Brain microvascular endothelial cell (primary cell): ENCODE measurements around the gene TBXA2R.

Source experiments
- DNase-seq: peaks from one replicate; pipeline ENCODE4 v3.0.0-alpha.2; 2020
- H3K27ac ChIP-seq: fragments of 250-450 bp; sonication (Bioruptor Pico); 2 replicates; pipeline ENCODE4 v1.5.1; 2020; ENCODE audit warnings: mild to moderate bottlenecking, moderate library complexity
- H3K27me3 ChIP-seq: fragments of 250-450 bp; sonication (Bioruptor Pico); replicated peaks from 2 replicates; pipeline ENCODE4 v1.5.1; 2020; ENCODE audit warnings: mild to moderate bottlenecking
- H3K36me3 ChIP-seq: fragments of 250-450 bp; sonication (Bioruptor Pico); replicated peaks from 2 replicates; pipeline ENCODE4 v1.5.1; 2020; ENCODE audit warnings: mild to moderate bottlenecking
- H3K4me3 ChIP-seq: 2 replicates; pipeline ENCODE4 v1.5.1; 2011; ENCODE audit warnings: low read depth, mild to moderate bottlenecking, control low read depth, low read length, moderate library complexity
- CTCF ChIP-seq: IDR thresholded peaks from 2 replicates; pipeline ENCODE4 v1.5.1; 2011; ENCODE audit warnings: low read depth, mild to moderate bottlenecking, moderate library complexity, low read length, control low read depth, inconsistent platforms; ENCODE audit errors: missing control alignments
- in situ Hi-C: cut with HindIII; loops from 2 replicates; pipeline ENCODE4 v1.10.0; 2017; ENCODE audit warnings: low sequenced_read_pairs, low pct_ligation_motif_present

TBXA2R gene

GRCh38 chr19:3606690-3607289 lies at the start of gene TBXA2R:
TBXA2R (minus strand) TSS chr19:3606875; CDS start chr19:3600634, 6,241 bp downstream.
- TF ChIP-seq CTCF: no peak
- in situ Hi-C loops: no loop called here
- Histone ChIP-seq H3K4me3 (peak within 1 kb of the TSS; percentile 61), H3K27ac (peak within 1 kb of the TSS; percentile 55), H3K36me3 (peaks cover 11% of the 10 kb centered on the region), H3K27me3 (no peaks in the 10 kb centered on the region)
- DNase-seq: peak; percentile 57

- in situ Hi-C loops: no loop called here
- TF ChIP-seq CTCF: no peak
- Histone ChIP-seq H3K27ac (peak overlapping the region; percentile 23), H3K4me3 (no peak overlapping the region), H3K36me3 (peaks cover 46% of the 10 kb centered on the region), H3K27me3 (no peaks in the 10 kb centered on the region)
- no peak for DNase-seq
These were observed 49.5 kb upstream of the TBXA2R start for GRCh38 chr19:3656073-3656746.

GRCh38 chr19:3655402-3656072 lies 48.9 kb upstream of the TBXA2R start:
- no peak overlapping the region for H3K4me3 ChIP-seq
- no peaks in the 10 kb centered on the region for H3K27me3 ChIP-seq
- in situ Hi-C loops: no loop called here
- DNase-seq: peak; percentile 89
- peaks cover 41% of the 10 kb centered on the region for H3K36me3 ChIP-seq
- TF ChIP-seq CTCF: no peak
- peak overlapping the region; percentile 76 for H3K27ac ChIP-seq

- in situ Hi-C loops: no loop called here
- peaks cover 33% of the 10 kb centered on the region for H3K36me3 ChIP-seq
- no peak for DNase-seq
- no peaks in the 10 kb centered on the region for H3K27me3 ChIP-seq
- no peak overlapping the region for H3K4me3 ChIP-seq
- TF ChIP-seq CTCF: peak; percentile 56
- no peak overlapping the region for H3K27ac ChIP-seq
These were observed 47.3 kb upstream of the TBXA2R start for GRCh38 chr19:3653865-3654513.

GRCh38 chr19:3653081-3653795 lies 46.6 kb upstream of the TBXA2R start:
- Histone ChIP-seq H3K27ac (no peak overlapping the region), H3K36me3 (peaks cover 33% of the 10 kb centered on the region)
- in situ Hi-C loops: no loop called here

More at GRCh38 chr19:3653081-3653795, 46.6 kb upstream of the TBXA2R start:
- TF ChIP-seq CTCF: no peak
- Histone ChIP-seq H3K27me3 (no peaks in the 10 kb centered on the region), H3K4me3 (no peak overlapping the region)
- DNase-seq: no peak
